GM21526 (cell line): ENCODE data around the gene LHX4.

Source experiments
- ATAC-seq: cut with Tn5 transposase; IDR thresholded peaks from one replicate; pipeline ENCODE4 v1.9.1; 2021; ENCODE audit warnings: moderate library complexity; ENCODE audit not compliant: unreplicated experiment, low FRiP score

Gene LHX4

GRCh38 chr1:180255536-180256340, 25.7 kb downstream of the LHX4 start:
- ATAC-seq: no peak

DNA sequence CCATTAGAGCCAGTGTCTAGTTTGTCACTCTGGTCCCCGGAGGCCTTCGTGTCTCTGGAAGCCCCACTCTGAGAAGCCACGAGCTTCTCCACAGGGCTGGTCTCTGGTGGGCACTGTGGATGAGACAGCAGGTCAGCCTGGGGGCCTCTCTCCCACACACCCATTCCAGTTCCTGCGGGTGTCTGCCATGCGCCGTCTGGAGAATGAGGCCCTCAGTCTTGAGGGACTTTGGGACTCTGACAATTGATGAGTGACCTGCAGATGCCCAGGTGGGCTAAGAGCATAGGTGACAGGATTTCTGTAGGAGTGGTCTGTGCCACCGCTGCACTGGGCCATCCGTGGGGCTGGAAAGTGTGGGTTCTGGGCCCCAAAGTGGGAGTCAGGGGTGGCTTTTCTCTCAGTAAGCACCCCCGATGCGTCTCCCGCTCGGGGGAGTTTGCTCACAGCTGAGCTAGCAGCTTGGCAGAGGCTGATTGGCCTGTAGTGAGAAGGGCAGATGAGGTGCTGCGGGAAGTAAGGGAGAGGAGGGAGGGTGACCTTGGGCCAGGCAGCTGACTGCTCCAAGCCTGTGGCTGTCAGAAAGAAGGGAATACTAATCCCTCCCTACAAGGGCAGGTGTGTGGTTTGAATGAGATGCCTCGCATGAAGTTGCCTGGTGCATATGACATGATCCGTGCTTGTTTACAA, 26.4 kb downstream of the LHX4 start:
- ATAC-seq: no peak

DNA sequence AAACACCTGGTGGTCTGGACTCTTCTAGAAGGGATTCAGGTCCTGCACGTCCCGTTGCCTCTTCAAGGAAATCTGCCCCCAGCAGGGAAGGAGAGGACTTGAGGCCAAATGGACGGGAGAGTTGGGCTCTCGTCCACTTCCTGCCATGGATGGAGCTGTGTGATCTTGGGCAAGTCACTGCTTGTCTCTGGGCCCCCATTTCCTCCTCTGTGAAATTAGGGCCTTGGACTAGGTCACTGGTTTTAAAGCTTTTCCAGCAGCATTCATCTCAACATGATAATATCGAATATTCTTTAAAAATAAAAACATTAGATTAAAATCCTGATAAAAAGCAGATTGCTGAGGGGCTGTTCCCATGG, 26.9 kb downstream of the LHX4 start:
- ATAC-seq: no peak

GRCh38 chr1:180257486-180257885, 27.4 kb downstream of the LHX4 start:
- ATAC-seq: no peak

DNA sequence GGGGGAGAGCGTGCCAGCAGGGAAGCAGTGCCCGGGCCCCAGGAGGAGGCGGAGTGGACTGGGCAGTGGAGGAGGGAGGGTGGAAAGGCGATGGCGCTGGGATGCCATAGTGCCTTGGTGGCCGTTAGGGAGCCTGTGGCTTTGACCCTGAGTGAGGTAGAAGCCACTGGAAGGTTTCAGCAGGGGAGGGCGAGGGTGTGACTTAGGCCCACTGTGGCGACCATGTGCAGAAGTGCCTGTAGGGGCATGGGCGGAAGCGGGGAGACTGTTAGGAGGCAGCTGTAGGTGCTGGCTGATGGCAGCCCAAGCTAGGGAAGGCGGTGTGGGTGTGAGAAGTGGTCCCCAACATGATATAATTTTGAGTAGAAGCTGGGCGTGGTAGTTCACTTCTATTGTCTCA, 28.2 kb downstream of the LHX4 start:
- no peak for ATAC-seq

DNA sequence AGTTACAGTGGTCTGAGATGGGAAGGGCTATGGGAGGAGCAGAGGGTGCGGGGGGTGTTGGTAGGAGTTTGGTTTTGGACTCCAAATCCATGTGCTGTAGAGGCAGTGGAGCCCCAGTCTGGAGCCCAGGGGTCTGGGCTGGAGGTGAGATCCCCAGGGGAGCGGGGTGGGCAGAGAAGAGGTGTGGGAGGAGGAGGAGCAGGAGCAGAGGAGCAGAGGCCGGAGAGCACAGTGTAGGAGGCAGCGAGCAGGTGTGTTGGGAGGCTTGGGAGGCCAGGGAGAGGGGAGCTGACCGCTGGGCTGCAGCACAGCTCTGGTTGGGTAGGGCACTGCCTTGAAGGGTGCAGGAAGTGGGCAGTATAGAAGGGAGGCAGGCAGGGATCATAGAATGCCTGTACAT, 28.9 kb downstream of the LHX4 start:
- ATAC-seq: no peak

DNA sequence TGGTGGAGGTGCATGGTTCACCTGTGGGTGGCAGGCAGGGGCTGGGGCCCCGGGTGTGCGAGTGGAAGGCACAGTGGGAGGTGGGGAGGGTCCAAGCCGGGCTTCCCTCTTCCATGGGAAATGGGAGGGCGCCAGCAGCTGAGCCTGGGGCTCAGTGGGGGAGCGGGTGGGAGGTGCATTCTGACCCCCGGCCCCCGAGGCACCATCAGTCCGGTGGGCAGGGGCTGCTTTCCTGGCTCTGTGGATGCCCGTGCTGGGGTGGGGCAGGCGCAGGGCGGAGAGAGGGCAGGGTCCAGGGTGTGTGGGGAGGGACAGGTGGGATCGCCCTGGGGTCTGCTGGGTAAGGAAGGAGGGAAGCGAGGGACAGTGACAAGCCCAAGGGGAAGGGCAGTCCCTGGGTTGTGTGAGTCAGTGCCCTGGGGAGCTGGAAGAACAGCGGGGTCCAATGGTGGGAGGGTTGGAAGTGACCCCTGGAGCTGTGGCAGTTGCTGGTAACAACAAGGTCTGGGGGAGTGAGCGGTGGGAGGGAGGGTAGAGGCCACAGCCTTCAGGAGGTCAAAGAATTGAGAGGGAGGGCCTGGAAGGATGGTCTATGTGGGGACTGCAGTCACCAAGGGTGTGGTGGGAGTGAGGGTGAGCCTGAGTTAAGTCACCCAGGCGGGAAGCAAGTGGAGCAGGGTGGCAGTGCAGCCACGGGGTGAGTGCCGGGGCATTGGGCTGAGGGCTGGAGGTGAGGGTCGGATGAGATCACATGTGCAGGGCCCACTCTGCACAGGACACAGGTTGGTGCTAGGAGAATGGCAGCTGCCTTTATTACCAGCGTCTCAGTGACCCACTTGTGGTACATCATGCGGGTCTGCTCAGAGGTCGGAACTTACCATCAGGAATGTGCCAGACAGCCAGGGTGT, 29.6 kb downstream of the LHX4 start:
- no peak for ATAC-seq

GRCh38 chr1:180260541-180260940, 30.5 kb downstream of the LHX4 start:
- ATAC-seq: no peak

- no peak for ATAC-seq
Observed at GRCh38 chr1:180261030-180261429, 31.0 kb downstream of the LHX4 start.

DNA sequence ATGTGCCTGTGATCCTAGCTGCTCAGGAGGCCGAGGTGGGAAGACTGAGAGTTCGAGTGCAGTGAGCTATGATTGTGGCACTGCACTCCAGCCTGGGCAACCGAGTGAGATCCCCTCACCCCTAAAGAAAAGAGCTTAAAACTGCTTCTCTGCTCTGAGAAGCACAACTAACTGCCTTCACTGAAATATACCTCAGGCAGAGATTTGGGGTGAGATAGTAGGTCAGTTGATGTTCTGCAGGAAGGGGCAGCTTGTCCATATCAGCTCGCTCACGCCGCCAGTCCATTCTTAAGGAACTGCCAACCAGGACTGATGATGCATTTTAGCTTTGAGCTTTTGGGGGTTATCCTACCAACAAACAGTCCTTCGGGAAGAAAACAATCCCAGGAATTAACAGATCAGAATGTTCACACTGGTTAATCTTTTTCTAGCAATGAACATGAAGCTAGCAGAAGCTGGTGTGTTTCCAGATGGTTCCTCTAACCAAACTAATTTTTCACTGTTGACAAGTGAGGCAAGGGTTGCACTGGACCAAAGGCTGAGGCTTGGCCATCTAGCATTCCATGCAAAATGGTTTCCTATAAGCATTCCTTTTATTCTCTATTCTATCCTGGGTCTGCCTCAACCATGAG, 31.6 kb downstream of the LHX4 start:
- no peak for ATAC-seq

- no peak for ATAC-seq
Observed at GRCh38 chr1:180262628-180263488, 32.8 kb downstream of the LHX4 start.

DNA sequence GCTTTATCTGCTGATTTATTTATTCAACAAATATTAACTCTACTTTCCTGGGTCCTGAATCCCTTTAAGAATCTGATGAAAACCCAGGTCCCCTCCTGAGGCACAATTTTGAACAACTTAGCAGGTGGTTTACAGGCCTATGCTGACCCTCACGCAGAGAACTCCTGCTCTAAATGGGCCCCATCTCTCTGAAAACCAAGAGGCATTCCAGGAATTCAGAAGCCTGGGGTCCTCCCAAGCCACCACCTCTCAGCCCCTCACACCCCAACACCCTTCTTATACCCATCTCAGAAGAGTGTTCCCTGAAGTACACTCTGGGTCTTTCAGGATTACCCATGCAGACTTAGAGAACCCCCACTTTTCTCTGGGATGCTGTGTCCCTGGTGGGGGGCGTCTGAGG, 34.5 kb downstream of the LHX4 start:
- ATAC-seq: no peak

DNA sequence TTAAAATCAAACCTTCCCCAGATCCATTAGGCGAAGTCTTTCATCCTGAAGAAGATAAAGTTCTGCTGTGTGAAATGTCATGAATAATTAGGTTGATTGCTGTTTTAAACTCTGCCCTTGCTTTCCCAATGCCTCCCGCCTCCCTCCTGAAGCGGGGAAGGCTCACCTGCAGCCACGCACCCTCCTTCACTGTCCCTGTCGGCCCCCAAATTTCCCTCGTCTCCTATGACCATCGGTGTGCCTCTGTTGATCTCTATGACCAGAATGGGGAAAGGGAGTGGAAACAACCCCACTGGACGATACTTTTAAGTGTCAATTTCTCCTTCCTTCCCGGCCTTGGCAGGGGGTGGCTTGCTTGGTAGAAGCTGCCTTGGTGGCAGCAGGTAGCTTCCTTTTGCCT, 35.1 kb downstream of the LHX4 start:
- no peak for ATAC-seq

GRCh38 chr1:180265871-180266270, 35.8 kb downstream of the LHX4 start:
- no peak for ATAC-seq

- ATAC-seq: no peak
Observed at GRCh38 chr1:180266275-180267210, 36.5 kb downstream of the LHX4 start.

GRCh38 chr1:180267211-180267561, 37.1 kb downstream of the LHX4 start:
- ATAC-seq: no peak

- ATAC-seq: no peak
Observed at GRCh38 chr1:180267761-180268555, 37.9 kb downstream of the LHX4 start.

DNA sequence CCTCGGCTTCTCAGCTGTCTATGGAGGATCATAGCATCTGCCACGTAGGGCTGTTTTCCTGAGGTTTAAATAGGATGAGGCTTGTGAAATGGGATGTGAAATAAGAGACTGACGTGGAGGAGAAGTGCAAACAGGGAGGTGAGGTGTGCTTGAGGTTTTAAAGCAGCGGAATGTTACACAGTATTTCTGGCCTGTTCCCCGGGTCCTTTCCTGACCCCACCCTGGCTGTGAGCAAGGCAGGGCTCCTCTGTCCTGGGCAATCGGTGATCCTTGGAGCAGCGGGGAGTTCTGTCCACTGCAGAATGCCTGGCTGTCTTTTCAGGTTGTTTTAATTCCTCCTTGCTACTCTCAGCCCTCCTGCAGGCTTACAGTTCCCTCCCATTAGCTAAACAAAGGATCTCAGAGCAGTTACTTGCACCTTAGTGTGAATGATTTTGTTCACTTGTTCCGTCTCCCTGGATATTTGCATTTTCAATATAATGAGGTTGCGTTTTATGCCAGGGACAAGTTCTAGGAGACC, 38.6 kb downstream of the LHX4 start:
- no peak for ATAC-seq
